ENCODE results near the gene ARFIP1.

DNA sequence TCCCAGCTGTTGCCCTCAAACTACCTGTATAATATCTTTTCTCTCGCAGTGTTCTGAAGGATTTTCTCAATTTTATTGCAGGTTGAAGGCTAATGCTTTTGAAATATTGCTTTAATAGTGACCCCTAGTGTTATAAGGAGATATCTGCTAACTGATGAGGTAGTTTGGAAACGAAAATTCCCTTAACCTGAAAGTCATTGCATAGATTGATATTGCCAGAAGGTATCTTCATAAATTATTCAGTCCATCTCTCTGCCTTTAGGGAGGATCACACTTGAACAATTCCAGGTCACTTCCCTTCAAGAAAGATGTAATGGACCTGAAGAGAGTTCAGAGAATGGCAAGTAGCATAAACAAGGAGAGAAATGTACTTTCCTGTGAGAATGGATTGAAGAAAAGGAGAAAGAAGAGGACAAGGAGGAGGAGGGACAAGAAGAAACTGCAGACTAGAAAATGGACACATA is 44.3 kb upstream of the ARFIP1 start:
- TF ChIP-seq EP300 (IDR thresholded peaks at IDR 0.05) (no peak), POLR2A (IDR thresholded peaks at IDR 0.05) (no peak)
- TF ChIP-seq, protein P1, sequence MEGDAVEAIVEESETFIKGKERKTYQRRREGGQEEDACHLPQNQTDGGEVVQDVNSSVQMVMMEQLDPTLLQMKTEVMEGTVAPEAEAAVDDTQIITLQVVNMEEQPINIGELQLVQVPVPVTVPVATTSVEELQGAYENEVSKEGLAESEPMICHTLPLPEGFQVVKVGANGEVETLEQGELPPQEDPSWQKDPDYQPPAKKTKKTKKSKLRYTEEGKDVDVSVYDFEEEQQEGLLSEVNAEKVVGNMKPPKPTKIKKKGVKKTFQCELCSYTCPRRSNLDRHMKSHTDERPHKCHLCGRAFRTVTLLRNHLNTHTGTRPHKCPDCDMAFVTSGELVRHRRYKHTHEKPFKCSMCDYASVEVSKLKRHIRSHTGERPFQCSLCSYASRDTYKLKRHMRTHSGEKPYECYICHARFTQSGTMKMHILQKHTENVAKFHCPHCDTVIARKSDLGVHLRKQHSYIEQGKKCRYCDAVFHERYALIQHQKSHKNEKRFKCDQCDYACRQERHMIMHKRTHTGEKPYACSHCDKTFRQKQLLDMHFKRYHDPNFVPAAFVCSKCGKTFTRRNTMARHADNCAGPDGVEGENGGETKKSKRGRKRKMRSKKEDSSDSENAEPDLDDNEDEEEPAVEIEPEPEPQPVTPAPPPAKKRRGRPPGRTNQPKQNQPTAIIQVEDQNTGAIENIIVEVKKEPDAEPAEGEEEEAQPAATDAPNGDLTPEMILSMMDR (IDR thresholded peaks at IDR 0.05) = peak; percentile 31 to 52 (median 43)
